ENCODE measurements around the gene BCL7C.

DNA sequence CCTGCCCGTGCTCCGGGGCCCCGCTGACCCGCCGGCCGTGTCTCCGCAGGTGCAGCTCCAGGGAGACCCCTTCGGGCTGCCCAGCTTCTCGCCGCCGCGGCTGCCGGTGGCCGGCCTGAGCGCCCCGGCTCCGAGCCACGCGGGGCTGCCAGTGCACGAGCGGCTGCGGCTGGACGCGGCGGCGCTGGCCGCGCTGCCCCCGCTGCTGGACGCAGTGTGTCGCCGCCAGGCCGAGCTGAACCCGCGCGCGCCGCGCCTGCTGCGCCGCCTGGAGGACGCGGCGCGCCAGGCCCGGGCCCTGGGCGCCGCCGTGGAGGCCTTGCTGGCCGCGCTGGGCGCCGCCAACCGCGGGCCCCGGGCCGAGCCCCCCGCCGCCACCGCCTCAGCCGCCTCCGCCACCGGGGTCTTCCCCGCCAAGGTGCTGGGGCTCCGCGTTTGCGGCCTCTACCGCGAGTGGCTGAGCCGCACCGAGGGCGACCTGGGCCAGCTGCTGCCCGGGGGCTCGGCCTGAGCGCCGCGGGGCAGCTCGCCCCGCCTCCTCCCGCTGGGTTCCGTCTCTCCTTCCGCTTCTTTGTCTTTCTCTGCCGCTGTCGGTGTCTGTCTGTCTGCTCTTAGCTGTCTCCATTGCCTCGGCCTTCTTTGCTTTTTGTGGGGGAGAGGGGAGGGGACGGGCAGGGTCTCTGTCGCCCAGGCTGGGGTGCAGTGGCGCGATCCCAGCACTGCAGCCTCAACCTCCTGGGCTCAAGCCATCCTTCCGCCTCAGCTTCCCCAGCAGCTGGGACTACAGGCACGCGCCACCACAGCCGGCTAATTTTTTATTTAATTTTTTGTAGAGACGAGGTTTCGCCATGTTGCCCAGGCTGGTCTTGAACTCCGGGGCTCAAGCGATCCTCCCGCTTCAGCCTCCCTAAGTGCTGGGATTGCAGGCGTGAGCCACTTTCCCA lies 8.4 kb upstream of the BCL7C start:
- no peak for TF ChIP-seq POLR2AphosphoS5 (IDR thresholded peaks at IDR 0.05)
- no peak for TF ChIP-seq EP300 (conservative IDR thresholded peaks at IDR 0.05; ENCODE audit: poor library complexity, severe bottlenecking)
- TF ChIP-seq EZH2 (IDR thresholded peaks at IDR 0.05; ENCODE audit: borderline replicate concordance, insufficient read depth, low read length, poor library complexity, severe bottlenecking) = no peak
- TF ChIP-seq, protein P1, sequence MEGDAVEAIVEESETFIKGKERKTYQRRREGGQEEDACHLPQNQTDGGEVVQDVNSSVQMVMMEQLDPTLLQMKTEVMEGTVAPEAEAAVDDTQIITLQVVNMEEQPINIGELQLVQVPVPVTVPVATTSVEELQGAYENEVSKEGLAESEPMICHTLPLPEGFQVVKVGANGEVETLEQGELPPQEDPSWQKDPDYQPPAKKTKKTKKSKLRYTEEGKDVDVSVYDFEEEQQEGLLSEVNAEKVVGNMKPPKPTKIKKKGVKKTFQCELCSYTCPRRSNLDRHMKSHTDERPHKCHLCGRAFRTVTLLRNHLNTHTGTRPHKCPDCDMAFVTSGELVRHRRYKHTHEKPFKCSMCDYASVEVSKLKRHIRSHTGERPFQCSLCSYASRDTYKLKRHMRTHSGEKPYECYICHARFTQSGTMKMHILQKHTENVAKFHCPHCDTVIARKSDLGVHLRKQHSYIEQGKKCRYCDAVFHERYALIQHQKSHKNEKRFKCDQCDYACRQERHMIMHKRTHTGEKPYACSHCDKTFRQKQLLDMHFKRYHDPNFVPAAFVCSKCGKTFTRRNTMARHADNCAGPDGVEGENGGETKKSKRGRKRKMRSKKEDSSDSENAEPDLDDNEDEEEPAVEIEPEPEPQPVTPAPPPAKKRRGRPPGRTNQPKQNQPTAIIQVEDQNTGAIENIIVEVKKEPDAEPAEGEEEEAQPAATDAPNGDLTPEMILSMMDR (IDR thresholded peaks at IDR 0.05; ENCODE audit: poor library complexity, severe bottlenecking) = no peak
- TF ChIP-seq, protein P2, sequence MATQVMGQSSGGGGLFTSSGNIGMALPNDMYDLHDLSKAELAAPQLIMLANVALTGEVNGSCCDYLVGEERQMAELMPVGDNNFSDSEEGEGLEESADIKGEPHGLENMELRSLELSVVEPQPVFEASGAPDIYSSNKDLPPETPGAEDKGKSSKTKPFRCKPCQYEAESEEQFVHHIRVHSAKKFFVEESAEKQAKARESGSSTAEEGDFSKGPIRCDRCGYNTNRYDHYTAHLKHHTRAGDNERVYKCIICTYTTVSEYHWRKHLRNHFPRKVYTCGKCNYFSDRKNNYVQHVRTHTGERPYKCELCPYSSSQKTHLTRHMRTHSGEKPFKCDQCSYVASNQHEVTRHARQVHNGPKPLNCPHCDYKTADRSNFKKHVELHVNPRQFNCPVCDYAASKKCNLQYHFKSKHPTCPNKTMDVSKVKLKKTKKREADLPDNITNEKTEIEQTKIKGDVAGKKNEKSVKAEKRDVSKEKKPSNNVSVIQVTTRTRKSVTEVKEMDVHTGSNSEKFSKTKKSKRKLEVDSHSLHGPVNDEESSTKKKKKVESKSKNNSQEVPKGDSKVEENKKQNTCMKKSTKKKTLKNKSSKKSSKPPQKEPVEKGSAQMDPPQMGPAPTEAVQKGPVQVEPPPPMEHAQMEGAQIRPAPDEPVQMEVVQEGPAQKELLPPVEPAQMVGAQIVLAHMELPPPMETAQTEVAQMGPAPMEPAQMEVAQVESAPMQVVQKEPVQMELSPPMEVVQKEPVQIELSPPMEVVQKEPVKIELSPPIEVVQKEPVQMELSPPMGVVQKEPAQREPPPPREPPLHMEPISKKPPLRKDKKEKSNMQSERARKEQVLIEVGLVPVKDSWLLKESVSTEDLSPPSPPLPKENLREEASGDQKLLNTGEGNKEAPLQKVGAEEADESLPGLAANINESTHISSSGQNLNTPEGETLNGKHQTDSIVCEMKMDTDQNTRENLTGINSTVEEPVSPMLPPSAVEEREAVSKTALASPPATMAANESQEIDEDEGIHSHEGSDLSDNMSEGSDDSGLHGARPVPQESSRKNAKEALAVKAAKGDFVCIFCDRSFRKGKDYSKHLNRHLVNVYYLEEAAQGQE (IDR thresholded peaks at IDR 0.05; ENCODE audit: borderline replicate concordance) = no peak
- TF ChIP-seq RAD21 (conservative IDR thresholded peaks at IDR 0.05) = no peak
- no peak for TF ChIP-seq TAF1 (IDR thresholded peaks at IDR 0.05; ENCODE audit: low read depth)
- no peak for TF ChIP-seq MXI1 (conservative IDR thresholded peaks at IDR 0.05; ENCODE audit: poor library complexity, severe bottlenecking)
- TF ChIP-seq SMC3 (conservative IDR thresholded peaks at IDR 0.05; ENCODE audit: poor library complexity) = no peak

Measured in neural cell (in vitro differentiated cells).